ENCODE measurements around the gene CABP1.
"Not testable (repeated sequence)": the region's sequence is repeated elsewhere in the genome, so short reads cannot be mapped to it uniquely, and the experiment has no call there.

The CABP1 gene

GRCh38 chr12:120611534-120611933, 28.9 kb upstream of the CABP1 start:
- not testable (repeated sequence) for H3K9me3 ChIP-seq (ENCODE audit: control insufficient read depth in 2 of 2, low read length in 2 of 2); H3K9ac ChIP-seq (ENCODE audit: low read length in 2 of 2); H3K4me1 ChIP-seq (ENCODE audit: control insufficient read depth, insufficient read depth, low read length); H3K27ac ChIP-seq (ENCODE audit: low read length); H3K27me3 ChIP-seq (ENCODE audit: control insufficient read depth in 1 of 2, insufficient read depth in 2 of 2, low read length in 2 of 2); H3K36me3 ChIP-seq (ENCODE audit: control insufficient read depth in 2 of 2, insufficient read depth in 2 of 2, low read length in 2 of 2); H3K4me3 ChIP-seq (ENCODE audit: low read length in 2 of 2)

- peaks cover 2% of the 10 kb centered on the region for H3K4me1 ChIP-seq (ENCODE audit: control insufficient read depth, insufficient read depth, low read length)
- no peak overlapping the region for H3K4me3 ChIP-seq (ENCODE audit: low read length in 2 of 2)
- H3K9me3 ChIP-seq (ENCODE audit: control insufficient read depth in 2 of 2, low read length in 2 of 2): no peaks in the 10 kb centered on the region
- H3K9ac ChIP-seq (ENCODE audit: low read length in 2 of 2): no peak overlapping the region
- H3K36me3 ChIP-seq (ENCODE audit: control insufficient read depth in 2 of 2, insufficient read depth in 2 of 2, low read length in 2 of 2): no peaks in the 10 kb centered on the region
- peaks cover 7 to 8% of the 10 kb centered on the region in 2 donors for H3K27me3 ChIP-seq (ENCODE audit: control insufficient read depth in 1 of 2, insufficient read depth in 2 of 2, low read length in 2 of 2)
- H3K27ac ChIP-seq (ENCODE audit: low read length): no peak overlapping the region
These were observed 25.6 kb upstream of the CABP1 start for GRCh38 chr12:120614848-120615247.

GRCh38 chr12:120617193-120617592, 23.2 kb upstream of the CABP1 start:
- peaks cover 8 to 11% of the 10 kb centered on the region in 2 donors for H3K27me3 ChIP-seq (ENCODE audit: control insufficient read depth in 1 of 2, insufficient read depth in 2 of 2, low read length in 2 of 2)
- not testable (repeated sequence) for H3K4me3 ChIP-seq (ENCODE audit: low read length in 2 of 2); H3K9me3 ChIP-seq (ENCODE audit: control insufficient read depth in 2 of 2, low read length in 2 of 2); H3K9ac ChIP-seq (ENCODE audit: low read length in 2 of 2); H3K4me1 ChIP-seq (ENCODE audit: control insufficient read depth, insufficient read depth, low read length); H3K36me3 ChIP-seq (ENCODE audit: control insufficient read depth in 2 of 2, insufficient read depth in 2 of 2, low read length in 2 of 2); H3K27ac ChIP-seq (ENCODE audit: low read length)

- H3K27me3 ChIP-seq (ENCODE audit: control insufficient read depth in 1 of 2, insufficient read depth in 2 of 2, low read length in 2 of 2): peaks cover 8 to 11% of the 10 kb centered on the region in 2 donors
- H3K27ac ChIP-seq (ENCODE audit: low read length); H3K9me3 ChIP-seq (ENCODE audit: control insufficient read depth in 2 of 2, low read length in 2 of 2); H3K9ac ChIP-seq (ENCODE audit: low read length in 2 of 2); H3K36me3 ChIP-seq (ENCODE audit: control insufficient read depth in 2 of 2, insufficient read depth in 2 of 2, low read length in 2 of 2); H3K4me3 ChIP-seq (ENCODE audit: low read length in 2 of 2); H3K4me1 ChIP-seq (ENCODE audit: control insufficient read depth, insufficient read depth, low read length): not testable (repeated sequence)
These were observed 22.7 kb upstream of the CABP1 start for GRCh38 chr12:120617767-120618166.

- no peaks in the 10 kb centered on the region for H3K36me3 ChIP-seq (ENCODE audit: control insufficient read depth in 2 of 2, insufficient read depth in 2 of 2, low read length in 2 of 2)
- H3K4me3 ChIP-seq (ENCODE audit: low read length in 2 of 2): no peak overlapping the region
- H3K4me1 ChIP-seq (ENCODE audit: control insufficient read depth, insufficient read depth, low read length): peaks cover 2% of the 10 kb centered on the region
- peaks cover 8 to 11% of the 10 kb centered on the region in 2 donors for H3K27me3 ChIP-seq (ENCODE audit: control insufficient read depth in 1 of 2, insufficient read depth in 2 of 2, low read length in 2 of 2)
- H3K9me3 ChIP-seq (ENCODE audit: control insufficient read depth in 2 of 2, low read length in 2 of 2): no peaks in the 10 kb centered on the region
- no peak overlapping the region for H3K9ac ChIP-seq (ENCODE audit: low read length in 2 of 2)
- no peak overlapping the region for H3K27ac ChIP-seq (ENCODE audit: low read length)
These were observed 21.3 kb upstream of the CABP1 start for GRCh38 chr12:120618954-120619615.

- Histone ChIP-seq H3K9ac (ENCODE audit: low read length in 2 of 2) (no peak overlapping the region), H3K27ac (ENCODE audit: low read length) (no peak overlapping the region), H3K27me3 (ENCODE audit: control insufficient read depth in 1 of 2, insufficient read depth in 2 of 2, low read length in 2 of 2) (peaks cover 8 to 11% of the 10 kb centered on the region in 2 donors), H3K4me1 (ENCODE audit: control insufficient read depth, insufficient read depth, low read length) (peaks cover 2% of the 10 kb centered on the region), H3K36me3 (ENCODE audit: control insufficient read depth in 2 of 2, insufficient read depth in 2 of 2, low read length in 2 of 2) (no peaks in the 10 kb centered on the region), H3K4me3 (ENCODE audit: low read length in 2 of 2) (no peak overlapping the region), H3K9me3 (ENCODE audit: control insufficient read depth in 2 of 2, low read length in 2 of 2) (no peaks in the 10 kb centered on the region)
These were observed 19.8 kb upstream of the CABP1 start for GRCh38 chr12:120620624-120621023.

GRCh38 chr12:120625557-120626419, 14.6 kb upstream of the CABP1 start:
- H3K4me3 ChIP-seq (ENCODE audit: low read length in 2 of 2): no peak overlapping the region

GRCh38 chr12:120628919-120629318, 11.5 kb upstream of the CABP1 start:
- Histone ChIP-seq H3K4me1 (ENCODE audit: control insufficient read depth, insufficient read depth, low read length) (no peaks in the 10 kb centered on the region), H3K9ac (ENCODE audit: low read length in 2 of 2) (no peak overlapping the region), H3K27ac (ENCODE audit: low read length) (no peak overlapping the region), H3K4me3 (ENCODE audit: low read length in 2 of 2) (no peak overlapping the region), H3K27me3 (ENCODE audit: control insufficient read depth in 1 of 2, insufficient read depth in 2 of 2, low read length in 2 of 2) (peaks cover 0 to 7% of the 10 kb centered on the region in 2 donors), H3K9me3 (ENCODE audit: control insufficient read depth in 2 of 2, low read length in 2 of 2) (no peaks in the 10 kb centered on the region), H3K36me3 (ENCODE audit: control insufficient read depth in 2 of 2, insufficient read depth in 2 of 2, low read length in 2 of 2) (no peaks in the 10 kb centered on the region)

More at GRCh38 chr12:120625557-120626419, 14.6 kb upstream of the CABP1 start:
- Histone ChIP-seq H3K27ac (ENCODE audit: low read length) (no peak overlapping the region), H3K9me3 (ENCODE audit: control insufficient read depth in 2 of 2, low read length in 2 of 2) (no peaks in the 10 kb centered on the region), H3K36me3 (ENCODE audit: control insufficient read depth in 2 of 2, insufficient read depth in 2 of 2, low read length in 2 of 2) (no peaks in the 10 kb centered on the region), H3K4me1 (ENCODE audit: control insufficient read depth, insufficient read depth, low read length) (no peaks in the 10 kb centered on the region), H3K9ac (ENCODE audit: low read length in 2 of 2) (no peak overlapping the region), H3K27me3 (ENCODE audit: control insufficient read depth in 1 of 2, insufficient read depth in 2 of 2, low read length in 2 of 2) (peaks cover 0 to 5% of the 10 kb centered on the region in 2 donors)

GRCh38 chr12:120630104-120630892, 10.1 kb upstream of the CABP1 start:
- H3K9ac ChIP-seq (ENCODE audit: low read length in 2 of 2): no peak overlapping the region
- H3K27ac ChIP-seq (ENCODE audit: low read length): no peak overlapping the region

GRCh38 chr12:120631097-120631496, 9.3 kb upstream of the CABP1 start:
- no peak overlapping the region for H3K9ac ChIP-seq (ENCODE audit: low read length in 2 of 2)
- H3K27ac ChIP-seq (ENCODE audit: low read length): no peak overlapping the region

More at GRCh38 chr12:120630104-120630892, 10.1 kb upstream of the CABP1 start:
- no peaks in the 10 kb centered on the region for H3K4me1 ChIP-seq (ENCODE audit: control insufficient read depth, insufficient read depth, low read length)
- no peak overlapping the region for H3K4me3 ChIP-seq (ENCODE audit: low read length in 2 of 2)
- peaks cover 0 to 9% of the 10 kb centered on the region in 2 donors for H3K27me3 ChIP-seq (ENCODE audit: control insufficient read depth in 1 of 2, insufficient read depth in 2 of 2, low read length in 2 of 2)
- no peaks in the 10 kb centered on the region for H3K9me3 ChIP-seq (ENCODE audit: control insufficient read depth in 2 of 2, low read length in 2 of 2)
- H3K36me3 ChIP-seq (ENCODE audit: control insufficient read depth in 2 of 2, insufficient read depth in 2 of 2, low read length in 2 of 2): no peaks in the 10 kb centered on the region

More at GRCh38 chr12:120631097-120631496, 9.3 kb upstream of the CABP1 start:
- H3K27me3 ChIP-seq (ENCODE audit: control insufficient read depth in 1 of 2, insufficient read depth in 2 of 2, low read length in 2 of 2): peaks cover 0 to 9% of the 10 kb centered on the region in 2 donors
- no peaks in the 10 kb centered on the region for H3K36me3 ChIP-seq (ENCODE audit: control insufficient read depth in 2 of 2, insufficient read depth in 2 of 2, low read length in 2 of 2)
- H3K4me3 ChIP-seq (ENCODE audit: low read length in 2 of 2): no peak overlapping the region
- H3K4me1 ChIP-seq (ENCODE audit: control insufficient read depth, insufficient read depth, low read length): no peaks in the 10 kb centered on the region
- no peaks in the 10 kb centered on the region for H3K9me3 ChIP-seq (ENCODE audit: control insufficient read depth in 2 of 2, low read length in 2 of 2)
